GM21515 (cell line): ENCODE measurements around the gene OCA2.
"Not testable (repeated sequence)": the region's sequence is repeated elsewhere in the genome, so short reads cannot be mapped to it uniquely, and the experiment has no call there.

Experiments
- ATAC-seq: cut with Tn5 transposase; IDR thresholded peaks from one replicate; pipeline ENCODE4 v1.9.1; 2021; ENCODE audit not compliant: unreplicated experiment

Gene OCA2

GRCh38 chr15:27958911-27959578 lies 140.1 kb downstream of the OCA2 start:
- no peak for ATAC-seq

- ATAC-seq = no peak
Observed at GRCh38 chr15:27956285-27956684, 142.8 kb downstream of the OCA2 start.

GRCh38 chr15:27955087-27955486 lies 144.0 kb downstream of the OCA2 start:
- ATAC-seq = no peak

- not testable (repeated sequence) for ATAC-seq
Observed at GRCh38 chr15:27952593-27952992, 146.5 kb downstream of the OCA2 start.

- no peak for ATAC-seq
Observed at GRCh38 chr15:27951191-27951890, 147.8 kb downstream of the OCA2 start.

- ATAC-seq = no peak
Observed at GRCh38 chr15:27949089-27949488, 150.0 kb downstream of the OCA2 start.

- no peak for ATAC-seq
Observed at GRCh38 chr15:27939246-27939645, 159.9 kb downstream of the OCA2 start.

- ATAC-seq = no peak
Observed at GRCh38 chr15:27937851-27938250, 161.3 kb downstream of the OCA2 start.

- ATAC-seq = no peak
Observed at GRCh38 chr15:27936164-27936563, 163.0 kb downstream of the OCA2 start.

- ATAC-seq = no peak
Observed at GRCh38 chr15:27935328-27935727, 163.8 kb downstream of the OCA2 start.

GRCh38 chr15:27934782-27935181 lies 164.3 kb downstream of the OCA2 start:
- ATAC-seq = no peak

GRCh38 chr15:27933562-27933961 lies 165.6 kb downstream of the OCA2 start:
- no peak for ATAC-seq

GRCh38 chr15:27932600-27932999 lies 166.5 kb downstream of the OCA2 start:
- ATAC-seq = no peak

- ATAC-seq = no peak
Observed at GRCh38 chr15:27928386-27928785, 170.7 kb downstream of the OCA2 start.

GRCh38 chr15:27912283-27912682 lies 186.8 kb downstream of the OCA2 start:
- no peak for ATAC-seq

- ATAC-seq = no peak
Observed at GRCh38 chr15:27906802-27907201, 192.3 kb downstream of the OCA2 start.

- no peak for ATAC-seq
Observed at GRCh38 chr15:27903405-27903804, 195.7 kb downstream of the OCA2 start.

GRCh38 chr15:27902680-27903385 lies 196.3 kb downstream of the OCA2 start:
- no peak for ATAC-seq

GRCh38 chr15:27899583-27900285 lies 199.4 kb downstream of the OCA2 start:
- no peak for ATAC-seq

- ATAC-seq = no peak
Observed at GRCh38 chr15:27897481-27897880, 201.6 kb downstream of the OCA2 start.

- no peak for ATAC-seq
Observed at GRCh38 chr15:27894645-27895044, 204.5 kb downstream of the OCA2 start.
